Activated T-cell treated with anti-CD3 and anti-CD28 coated beads for 4 hours (primary cell): ENCODE measurements around the gene MICU2.
"Not testable (repeated sequence)": the region's sequence is repeated elsewhere in the genome, so short reads cannot be mapped to it uniquely, and the experiment has no call there.

Experiments used
- DNase-seq: peaks from one replicate; pipeline ENCODE4 v3.0.0-alpha.2; 2020

Gene MICU2

DNA sequence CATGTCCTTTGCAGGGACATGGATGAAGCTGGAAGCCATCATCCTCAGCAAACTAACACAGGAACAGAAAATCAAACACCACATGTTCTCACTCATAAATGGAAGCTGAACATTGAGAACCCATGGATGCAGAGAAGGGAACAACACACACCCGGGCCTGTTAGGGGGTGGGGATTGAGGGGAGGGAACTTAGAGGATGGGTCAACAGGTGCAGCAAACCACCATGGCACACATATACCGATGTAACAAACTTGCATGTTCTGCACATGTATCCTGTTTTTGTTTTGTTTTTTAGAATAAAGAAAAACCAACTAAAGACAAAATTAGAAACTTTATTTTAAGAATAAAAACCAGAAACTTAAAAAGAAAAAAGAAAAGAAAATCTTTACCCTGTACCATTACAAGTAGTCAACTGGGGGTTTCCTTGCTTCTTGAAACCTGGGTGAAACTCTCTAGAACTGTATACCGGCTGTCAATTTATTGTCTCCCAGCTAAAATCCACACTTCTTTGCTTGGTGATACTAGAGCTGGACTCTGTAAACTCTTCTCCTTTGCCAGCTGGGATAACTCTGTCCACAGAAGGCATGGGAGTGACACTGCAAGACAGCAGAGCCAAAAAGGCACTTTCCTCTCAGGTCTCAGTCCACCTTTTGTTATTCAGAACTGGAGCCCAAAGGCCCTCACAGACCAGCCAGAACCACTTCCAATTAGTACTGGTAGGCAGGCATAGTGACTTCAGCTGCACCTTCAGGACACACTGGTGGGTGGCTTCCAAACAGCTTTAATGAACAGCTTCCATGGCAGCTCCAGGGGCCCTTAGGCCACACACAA is 9.0 kb downstream of the MICU2 start:
- DNase-seq = no peak

DNA sequence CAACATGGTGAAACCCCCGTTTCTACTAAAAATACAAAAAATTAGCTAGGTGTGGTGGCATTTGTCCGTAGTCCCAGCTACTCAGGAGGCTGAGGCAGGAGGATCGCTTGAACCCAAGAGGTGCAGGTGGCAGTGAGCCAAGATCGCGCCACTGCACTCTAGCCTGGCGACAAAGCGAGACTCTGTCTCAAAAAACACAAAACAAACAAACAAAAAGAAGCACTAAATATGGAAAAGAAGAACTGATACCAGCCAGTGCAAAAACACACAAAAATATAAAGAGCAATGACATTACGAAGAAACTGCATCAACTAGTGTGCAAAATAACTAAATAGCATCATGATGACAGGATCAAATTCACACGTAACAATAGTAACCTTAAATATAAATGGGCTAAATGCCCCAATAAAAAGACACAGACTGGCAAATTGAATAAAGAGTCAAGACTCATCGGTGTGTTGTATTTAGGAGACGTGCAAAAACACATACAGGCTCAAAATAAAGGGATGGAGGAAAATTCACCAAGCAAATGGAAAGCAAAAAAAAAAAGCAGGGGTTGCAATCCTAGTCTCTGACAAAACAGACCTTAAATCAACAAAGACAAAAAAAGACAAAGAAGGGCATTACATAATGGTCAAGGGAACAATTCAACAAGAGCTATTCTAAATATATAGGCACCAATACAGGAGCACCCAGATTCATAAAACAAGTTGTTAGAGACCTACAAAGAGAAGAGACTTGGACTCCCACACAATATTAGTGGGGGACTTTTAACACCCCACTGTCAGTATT is 13.1 kb downstream of the MICU2 start:
- DNase-seq = not testable (repeated sequence)

DNA sequence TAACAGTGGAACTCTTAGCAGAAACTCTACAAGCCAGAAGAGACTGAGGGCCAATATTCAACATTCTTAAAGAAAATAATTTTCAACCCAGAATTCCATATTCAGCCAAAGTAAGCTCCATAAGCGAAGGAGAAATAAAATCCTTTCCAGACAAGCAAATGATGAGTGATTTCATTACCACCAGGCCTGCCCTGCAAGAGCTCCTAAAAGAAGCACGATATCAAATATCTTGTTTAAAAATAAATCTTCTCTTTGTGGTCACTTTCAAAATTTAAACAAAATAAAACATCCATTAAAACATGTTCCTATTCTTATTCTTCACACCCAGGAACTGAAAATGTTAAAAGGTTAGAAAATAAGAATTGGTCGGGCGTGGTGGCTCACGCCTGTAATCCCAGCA is 13.7 kb downstream of the MICU2 start:
- no peak for DNase-seq

- DNase-seq = not testable (repeated sequence)
These were observed 14.5 kb downstream of the MICU2 start for GRCh38 chr13:21589510-21589909.

- DNase-seq = not testable (repeated sequence)
These were observed 15.6 kb downstream of the MICU2 start for GRCh38 chr13:21588411-21588810.

DNA sequence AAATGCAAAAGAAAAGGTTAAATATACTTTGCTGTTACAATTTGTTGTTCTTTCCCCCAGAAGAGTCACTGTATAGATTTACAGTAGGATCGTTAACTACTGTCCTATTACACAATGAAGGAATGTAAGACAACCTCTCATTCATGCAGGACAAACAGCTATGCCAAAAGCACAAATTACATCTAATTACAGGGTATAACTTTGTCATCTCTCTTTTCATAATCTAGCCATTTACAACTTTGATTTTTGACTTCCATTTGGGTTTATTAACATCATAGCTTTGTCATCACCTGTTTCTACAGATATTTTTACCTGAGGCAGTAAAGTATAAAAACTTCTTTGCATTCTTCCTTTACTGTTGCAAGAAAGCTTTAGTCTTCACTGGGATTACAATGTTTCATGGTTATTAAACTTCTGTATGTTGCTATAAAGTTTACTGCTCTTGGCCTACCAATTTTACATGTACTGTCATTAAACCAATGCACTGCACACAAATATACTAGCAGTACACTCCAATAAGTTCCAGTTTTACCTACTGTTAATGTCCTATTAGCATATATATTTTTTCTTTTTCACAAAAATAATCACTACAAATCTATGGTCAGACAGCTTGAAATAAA is 18.9 kb downstream of the MICU2 start:
- DNase-seq = no peak

GRCh38 chr13:21583478-21583877 is 20.5 kb downstream of the MICU2 start:
- DNase-seq = no peak

GRCh38 chr13:21580736-21581135 is 23.2 kb downstream of the MICU2 start:
- DNase-seq = no peak

DNA sequence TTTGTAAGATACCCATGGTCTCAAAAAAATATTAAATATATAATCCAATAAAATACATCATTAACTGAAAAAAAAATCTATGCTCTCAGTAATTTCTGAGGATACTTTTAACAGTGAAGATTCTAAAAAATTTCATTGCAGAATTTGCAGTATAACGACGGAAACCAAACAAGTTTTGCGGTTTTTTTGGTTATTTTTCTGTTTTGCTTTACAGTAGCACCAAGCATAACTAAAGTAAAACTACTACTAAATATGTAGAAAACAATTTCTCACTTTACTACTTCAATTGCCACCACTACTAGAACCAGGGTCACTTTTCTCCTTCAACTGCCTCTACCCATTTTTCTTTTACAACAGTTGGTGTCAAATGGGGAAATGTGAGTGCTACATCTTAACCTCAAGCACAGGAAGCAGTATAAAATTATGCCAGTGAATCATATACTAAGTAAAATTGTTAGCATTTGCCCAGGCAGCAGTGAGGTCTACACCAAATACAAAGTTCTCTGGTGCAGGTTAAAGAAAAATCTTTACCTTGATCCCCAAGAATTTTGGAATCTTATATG is 24.1 kb downstream of the MICU2 start:
- DNase-seq = no peak

GRCh38 chr13:21578748-21579147 is 25.2 kb downstream of the MICU2 start:
- DNase-seq = no peak

DNA sequence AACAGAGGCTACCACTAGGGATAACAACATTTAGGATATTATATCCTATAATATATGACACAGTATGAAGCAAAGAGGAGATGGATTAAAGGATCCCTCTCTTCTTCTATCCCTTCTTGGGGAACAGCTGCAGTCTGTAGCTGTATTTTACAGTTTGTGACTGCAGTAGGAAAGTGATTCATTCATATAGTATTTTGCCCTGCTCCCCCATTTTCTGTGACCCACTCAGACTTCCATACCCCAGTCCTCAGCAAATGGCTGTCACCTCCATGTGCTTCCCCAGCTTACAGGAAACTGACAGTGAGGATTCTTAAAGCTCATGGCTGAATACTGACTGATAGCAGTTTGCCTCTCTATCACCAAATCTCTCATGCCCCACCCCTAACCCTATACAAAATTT is 27.5 kb downstream of the MICU2 start:
- no peak for DNase-seq

- no peak for DNase-seq
These were observed 29.9 kb downstream of the MICU2 start for GRCh38 chr13:21573920-21574712.

- DNase-seq = no peak
These were observed 34.3 kb downstream of the MICU2 start for GRCh38 chr13:21569686-21570085.

DNA sequence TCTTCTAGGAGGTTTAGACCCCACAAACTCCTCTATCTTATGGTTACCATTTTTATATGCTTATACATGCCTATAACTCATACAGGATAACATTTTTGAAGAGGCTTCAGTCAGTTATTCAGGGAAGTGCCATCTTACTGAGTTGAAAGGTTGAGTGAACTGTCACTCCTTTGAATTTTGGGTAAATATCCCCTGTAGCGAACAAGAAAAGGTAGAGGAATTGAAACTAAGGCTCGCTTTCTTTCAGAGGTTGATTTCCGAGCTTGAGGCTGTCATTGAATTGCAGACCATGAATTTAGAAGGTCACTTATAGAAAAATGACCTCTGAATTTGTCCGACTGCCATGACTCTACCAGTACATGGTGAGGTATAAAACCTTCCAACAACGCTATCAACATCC is 35.1 kb downstream of the MICU2 start:
- no peak for DNase-seq

- DNase-seq = no peak
These were observed 36.3 kb downstream of the MICU2 start for GRCh38 chr13:21567714-21568113.

- no peak for DNase-seq
These were observed 46.0 kb downstream of the MICU2 start for GRCh38 chr13:21557995-21558394.

DNA sequence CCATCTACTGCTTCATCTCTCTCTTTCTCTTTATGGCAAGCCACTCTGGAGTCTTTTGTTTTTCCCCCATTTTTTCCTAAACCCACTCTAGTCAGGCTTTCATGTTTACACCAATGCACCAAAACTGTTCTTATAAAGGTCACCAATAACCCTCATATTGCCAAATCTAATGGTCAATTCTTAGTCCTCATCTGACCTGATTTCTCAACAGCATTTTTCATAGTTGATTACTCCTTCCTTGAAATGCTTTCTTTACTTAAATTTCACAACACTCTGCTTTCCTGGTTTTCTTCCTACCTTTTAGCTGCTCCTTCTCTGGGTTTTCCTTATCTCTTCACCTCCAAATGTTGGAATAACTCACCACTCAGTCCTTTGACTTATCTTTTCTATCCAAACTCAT is 47.9 kb downstream of the MICU2 start:
- DNase-seq = no peak

- DNase-seq = not testable (repeated sequence)
These were observed 50.7 kb downstream of the MICU2 start for GRCh38 chr13:21553261-21553660.

DNA sequence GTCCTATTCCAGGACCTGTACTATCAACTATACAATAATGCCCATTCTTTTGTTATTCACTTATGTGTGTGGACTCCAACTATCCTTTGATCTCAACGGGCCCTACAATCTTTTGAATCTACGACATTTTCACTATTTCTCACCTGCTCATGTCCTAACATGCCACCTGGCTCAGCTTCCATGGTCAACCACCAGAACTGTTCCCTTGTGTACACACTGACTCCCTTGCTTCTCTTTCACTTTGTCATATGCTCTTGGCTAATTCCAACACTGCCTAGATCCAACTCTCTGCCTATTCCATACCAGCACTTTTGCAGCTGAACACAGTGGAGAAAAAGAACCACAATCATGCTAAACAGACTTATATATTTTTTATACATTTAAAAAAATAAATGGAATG is 53.1 kb downstream of the MICU2 start:
- DNase-seq = no peak

DNA sequence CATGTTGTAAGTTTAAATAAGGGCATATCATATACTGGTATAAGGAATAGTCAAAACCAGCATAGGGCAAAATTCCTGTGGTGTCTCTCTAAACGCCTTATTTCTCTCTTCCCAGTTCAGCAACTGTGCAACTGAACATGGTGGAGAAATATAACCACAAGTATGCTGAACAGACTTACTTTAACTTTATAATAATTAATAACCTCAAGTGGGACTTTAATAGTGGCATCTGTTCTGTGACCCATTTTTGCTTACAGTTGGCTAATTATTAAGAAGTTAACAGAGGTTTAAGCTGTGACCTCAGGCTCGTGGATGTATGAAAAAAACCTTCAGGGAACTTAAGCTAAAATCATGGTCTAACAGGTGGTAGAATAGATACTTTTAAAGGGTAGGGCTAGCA is 54.3 kb downstream of the MICU2 start:
- no peak for DNase-seq

DNA sequence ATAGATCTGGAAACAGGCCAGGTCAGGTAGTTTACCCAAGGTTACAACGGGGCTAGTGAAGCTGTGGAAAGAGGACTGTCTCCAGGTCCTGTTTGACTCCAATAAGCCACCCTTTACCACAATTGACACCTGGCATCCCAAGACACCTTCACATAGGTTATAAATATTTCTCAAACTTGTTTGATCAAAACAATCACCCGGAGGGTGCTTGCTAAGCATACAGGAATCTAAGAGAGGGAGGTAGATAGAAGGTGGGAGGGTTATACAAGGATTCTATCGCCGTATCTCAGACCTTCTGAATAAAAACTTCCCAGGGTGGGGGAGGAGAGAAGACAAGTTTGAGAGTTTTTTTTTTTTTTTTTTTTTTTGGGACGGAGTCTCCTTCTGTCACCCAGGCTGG is 55.4 kb downstream of the MICU2 start:
- no peak for DNase-seq

DNA sequence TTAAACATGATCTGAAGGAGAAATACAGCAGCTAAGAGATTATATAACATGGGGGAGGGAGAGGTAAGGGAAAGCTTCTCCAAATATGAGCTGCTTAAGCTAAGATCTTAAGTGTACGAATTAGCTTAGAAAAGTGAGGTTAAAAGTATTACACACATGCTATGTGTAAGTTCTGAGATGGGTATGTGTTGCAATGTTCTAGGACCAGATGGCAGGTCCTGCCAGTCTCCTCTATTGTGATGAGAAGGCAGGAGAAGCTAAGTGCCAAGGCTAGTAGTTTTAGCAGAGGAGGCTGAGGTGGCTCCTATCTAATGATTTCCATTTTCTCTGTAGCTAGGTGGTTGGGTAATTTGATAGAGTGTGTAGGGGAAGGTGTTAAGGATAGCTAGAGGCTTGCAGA is 57.6 kb downstream of the MICU2 start:
- DNase-seq = no peak

GRCh38 chr13:21544515-21544914 is 59.5 kb downstream of the MICU2 start:
- DNase-seq = no peak
